Cardiac fibroblast (primary cell): ENCODE measurements around the gene USP31.
A peak's percentile ranks its signal among the peaks of the same experiment; 100 is the strongest.

Source experiments
- DNase-seq, 2 donors: peaks; one replicate each; pipeline versions ENCODE4 v3.0.0 to v3.0.0-alpha.2; 2010; ENCODE audit warnings: low read depth in 2 of 2
- H3K4me3 ChIP-seq, 2 donors: replicated peaks in 1 of 2; 1 replicate in 1 of 2; 2 replicates in 1 of 2; pipeline ENCODE4 v1.5.1; 2011; ENCODE audit warnings: low read depth in 2 of 2, low read length in 2 of 2, mild to moderate bottlenecking in 2 of 2, moderate library complexity in 1 of 2
- CTCF ChIP-seq: IDR thresholded peaks from one replicate; pipeline ENCODE4 v1.5.1; 2011; ENCODE audit warnings: low read depth, mild to moderate bottlenecking, low read length, inconsistent platforms

USP31 gene

GRCh38 chr16:23160574-23160973 lies 11.3 kb upstream of the USP31 start:
- DNase-seq, result no peak
- H3K4me3 ChIP-seq, result no peak overlapping the region
- no peak for TF ChIP-seq CTCF

GRCh38 chr16:23160082-23160481 lies 10.8 kb upstream of the USP31 start:
- no peak for TF ChIP-seq CTCF
- no peak overlapping the region for H3K4me3 ChIP-seq
- DNase-seq, result no peak

- H3K4me3 ChIP-seq, result no peak overlapping the region
- no peak for DNase-seq
- no peak for TF ChIP-seq CTCF
Observed at GRCh38 chr16:23158114-23158513, 8.9 kb upstream of the USP31 start.

- TF ChIP-seq CTCF, result no peak
- DNase-seq, result no peak
- H3K4me3 ChIP-seq, result no peak overlapping the region
Observed at GRCh38 chr16:23156946-23157460, 7.8 kb upstream of the USP31 start.

- no peak for TF ChIP-seq CTCF
- DNase-seq, result no peak
- no peak overlapping the region for H3K4me3 ChIP-seq
Observed at GRCh38 chr16:23156110-23156509, 6.9 kb upstream of the USP31 start.

GRCh38 chr16:23155445-23156049 lies 6.3 kb upstream of the USP31 start:
- DNase-seq, result peak; percentile 28 to 33
- H3K4me3 ChIP-seq, result no peak overlapping the region
- peak; percentile 43 for TF ChIP-seq CTCF
